A673 (cell line): Measurements from ENCODE around the gene LRRC42. TPM values are rescaled to one million over a fixed set of nuclear protein-coding genes. Genes with fewer than 3 reads are reported as not detected.

Source experiments
- BruUV-seq: library from RNA; stranded (reverse); fragments of 400-500 nt; replicated peaks from 2 replicates; lab custom pipeline; 2021; lab: Mats Ljungman, UMichigan
- CTCF ChIA-PET: fragments of 300-600 bp; sonication (Branson Sonifier 250); formaldehyde crosslinking; loops from one replicate; lab custom pipeline; 2022; ENCODE audit warnings: antibody characterized with exemption; lab: Charles Lee
- POLR2A ChIA-PET: fragments of 300-600 bp; sonication (Branson Sonifier 250); formaldehyde crosslinking; loops from one replicate; lab custom pipeline; 2022; ENCODE audit warnings: antibody characterized with exemption; ENCODE audit not compliant: low non-redundant PET; lab: Charles Lee
- DNase-seq: peaks from one replicate; pipeline ENCODE4 v3.0.0-alpha.2; 2015; ENCODE audit warnings: low spot score
- H3K27ac ChIP-seq: fragments of 200-600 bp; sonication (generic); 2 replicates; pipeline ENCODE4 v1.5.1; 2016; ENCODE audit warnings: mixed run types, low read depth, mild to moderate bottlenecking, mixed read lengths, antibody characterized with exemption, low read length; ENCODE audit not compliant: poor library complexity, severe bottlenecking
- H3K27me3 ChIP-seq: fragments of 200-600 bp; sonication (generic); replicated peaks from 2 replicates; pipeline ENCODE4 v1.6.1; 2017; ENCODE audit warnings: mixed run types, low read depth, mild to moderate bottlenecking, mixed read lengths, antibody characterized with exemption, low read length; ENCODE audit not compliant: insufficient read depth, poor library complexity
- H3K36me3 ChIP-seq: fragments of 200-600 bp; sonication (generic); 2 replicates; pipeline ENCODE4 v1.6.1; 2016; ENCODE audit warnings: mixed run types, mild to moderate bottlenecking, mixed read lengths, antibody characterized with exemption, low read length; ENCODE audit not compliant: insufficient read depth, poor library complexity, severe bottlenecking
- H3K4me1 ChIP-seq: fragments of 200-600 bp; sonication (generic); 2 replicates; pipeline ENCODE4 v1.6.1; 2017; ENCODE audit warnings: mixed run types, mild to moderate bottlenecking, mixed read lengths, antibody characterized with exemption, low read length; ENCODE audit not compliant: insufficient read depth, poor library complexity, severe bottlenecking
- H3K4me3 ChIP-seq: fragments of 200-600 bp; sonication (generic); 2 replicates; pipeline ENCODE4 v1.5.1; 2016; ENCODE audit warnings: low read depth, mixed run types, mild to moderate bottlenecking, mixed read lengths, low read length; ENCODE audit not compliant: poor library complexity, severe bottlenecking
- H3K9me3 ChIP-seq: fragments of 200-600 bp; sonication (generic); 2 replicates; pipeline ENCODE4 v1.6.1; 2016; ENCODE audit warnings: mixed run types, low read depth, mild to moderate bottlenecking, mixed read lengths, antibody characterized with exemption, low read length; ENCODE audit not compliant: poor library complexity, severe bottlenecking
- EZH2 ChIP-seq: fragments of 200-600 bp; sonication (generic); IDR thresholded peaks from 2 replicates; pipeline ENCODE4 v1.6.1; 2017; ENCODE audit warnings: borderline replicate concordance, low read depth, mild to moderate bottlenecking, mixed read lengths, antibody characterized with exemption, low read length; ENCODE audit not compliant: poor library complexity, severe bottlenecking
- intact Hi-C: fragments of 100-400 bp; cut with micrococcal nuclease; formaldehyde crosslinking; loops from one replicate; pipeline ENCODE4 v1.10.0; 2022; ENCODE audit not compliant: unreplicated experiment
- total RNA-seq: library from RNA; stranded (reverse); gene quantifications from 2 replicates; pipeline ENCODE4 v1.2.3, GENCODE V29; 2021
- TF ChIP-seq, protein P1 (sequence below): fragments of 300-800, 200-600 bp; sonication (generic); conservative IDR thresholded peaks from 2 replicates; pipeline ENCODE4 v1.5.1; 2017; ENCODE audit warnings: low read depth, mild to moderate bottlenecking, antibody characterized with exemption, low read length, moderate library complexity, mixed read lengths

LRRC42 gene
- total RNA-seq, 1 experiment from 2014 or later: 25.8 TPM

DNA sequence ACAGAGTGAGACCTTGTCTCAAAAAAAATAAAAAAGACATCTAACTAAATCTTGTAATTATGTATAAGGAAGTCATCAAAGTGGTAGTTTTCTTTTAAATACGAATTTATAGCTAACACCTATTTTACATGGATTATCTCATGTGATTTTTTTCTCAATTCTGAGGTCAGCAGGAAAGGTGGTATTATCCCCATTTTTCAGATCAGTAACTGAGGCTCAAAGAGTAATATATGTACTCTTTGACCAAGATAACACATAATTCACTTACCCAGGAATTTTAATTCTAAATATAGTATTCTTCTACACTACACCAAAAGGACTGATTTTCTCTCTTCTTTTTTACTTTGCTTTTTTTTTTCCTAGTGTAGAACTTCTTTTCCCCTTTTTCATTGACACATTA is 9.7 kb upstream of the LRRC42 start:
- H3K9me3 ChIP-seq: peaks cover 4% of the 10 kb centered on the region
- TF ChIP-seq, protein P1, sequence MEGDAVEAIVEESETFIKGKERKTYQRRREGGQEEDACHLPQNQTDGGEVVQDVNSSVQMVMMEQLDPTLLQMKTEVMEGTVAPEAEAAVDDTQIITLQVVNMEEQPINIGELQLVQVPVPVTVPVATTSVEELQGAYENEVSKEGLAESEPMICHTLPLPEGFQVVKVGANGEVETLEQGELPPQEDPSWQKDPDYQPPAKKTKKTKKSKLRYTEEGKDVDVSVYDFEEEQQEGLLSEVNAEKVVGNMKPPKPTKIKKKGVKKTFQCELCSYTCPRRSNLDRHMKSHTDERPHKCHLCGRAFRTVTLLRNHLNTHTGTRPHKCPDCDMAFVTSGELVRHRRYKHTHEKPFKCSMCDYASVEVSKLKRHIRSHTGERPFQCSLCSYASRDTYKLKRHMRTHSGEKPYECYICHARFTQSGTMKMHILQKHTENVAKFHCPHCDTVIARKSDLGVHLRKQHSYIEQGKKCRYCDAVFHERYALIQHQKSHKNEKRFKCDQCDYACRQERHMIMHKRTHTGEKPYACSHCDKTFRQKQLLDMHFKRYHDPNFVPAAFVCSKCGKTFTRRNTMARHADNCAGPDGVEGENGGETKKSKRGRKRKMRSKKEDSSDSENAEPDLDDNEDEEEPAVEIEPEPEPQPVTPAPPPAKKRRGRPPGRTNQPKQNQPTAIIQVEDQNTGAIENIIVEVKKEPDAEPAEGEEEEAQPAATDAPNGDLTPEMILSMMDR: no peak
- no peak for TF ChIP-seq EZH2
- intact Hi-C loops: no loop called here
- H3K4me3 ChIP-seq: no peak overlapping the region
- no peak for DNase-seq
- H3K27me3 ChIP-seq: no peaks in the 10 kb centered on the region
- ChIA-PET POLR2A (no interaction called here), CTCF (interaction anchor here (0.7 kb wide), 1 partner anchor 10 kb away, joined by 3 read pairs; the partner anchor contains the start of gene LRRC42)
- no peaks in the 10 kb centered on the region for H3K4me1 ChIP-seq
- no TSS peak for BruUV-seq
- H3K27ac ChIP-seq: no peak overlapping the region
- H3K36me3 ChIP-seq: peaks cover 19% of the 10 kb centered on the region

DNA sequence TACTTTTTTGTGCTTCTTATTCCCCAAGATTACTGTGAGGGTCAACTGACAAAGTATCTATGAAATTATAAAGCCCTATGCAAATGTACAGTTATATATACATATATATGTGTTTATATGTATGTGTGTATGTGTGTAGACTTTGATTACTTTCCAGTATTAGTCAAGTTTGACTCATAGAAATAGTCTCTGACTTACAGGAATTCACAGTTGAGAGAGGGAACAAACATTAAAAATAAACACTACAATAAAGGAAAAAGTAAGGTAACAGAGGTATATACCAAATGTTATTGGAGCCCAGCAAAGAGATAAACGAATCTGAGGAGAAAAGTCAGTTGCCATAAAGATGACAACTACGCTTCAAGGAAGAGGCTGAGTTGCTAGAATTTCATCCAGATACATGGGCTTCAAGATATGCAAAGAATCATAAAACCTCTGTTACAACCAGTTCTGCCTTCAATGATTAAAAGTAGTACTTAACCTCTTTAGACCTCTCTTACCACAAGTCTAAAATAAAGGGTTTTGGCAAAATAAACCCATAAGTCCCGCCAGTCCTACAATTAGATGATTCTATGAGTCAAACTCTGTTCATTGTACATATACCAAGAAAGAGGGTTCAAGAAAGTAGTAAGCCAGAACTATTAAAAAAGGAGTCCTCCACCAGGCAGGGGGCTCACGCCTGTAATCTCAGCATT is 7.9 kb upstream of the LRRC42 start:
- ChIA-PET CTCF (no interaction called here), POLR2A (no interaction called here)
- H3K4me1 ChIP-seq: no peaks in the 10 kb centered on the region
- no peak for DNase-seq
- H3K27me3 ChIP-seq: no peaks in the 10 kb centered on the region
- intact Hi-C loops: no loop called here
- H3K36me3 ChIP-seq: peaks cover 16% of the 10 kb centered on the region
- BruUV-seq: no TSS peak
- H3K27ac ChIP-seq: no peak overlapping the region
- TF ChIP-seq EZH2: no peak
- TF ChIP-seq, protein P1: no peak
- H3K4me3 ChIP-seq: no peak overlapping the region
- peaks cover 4% of the 10 kb centered on the region for H3K9me3 ChIP-seq

DNA sequence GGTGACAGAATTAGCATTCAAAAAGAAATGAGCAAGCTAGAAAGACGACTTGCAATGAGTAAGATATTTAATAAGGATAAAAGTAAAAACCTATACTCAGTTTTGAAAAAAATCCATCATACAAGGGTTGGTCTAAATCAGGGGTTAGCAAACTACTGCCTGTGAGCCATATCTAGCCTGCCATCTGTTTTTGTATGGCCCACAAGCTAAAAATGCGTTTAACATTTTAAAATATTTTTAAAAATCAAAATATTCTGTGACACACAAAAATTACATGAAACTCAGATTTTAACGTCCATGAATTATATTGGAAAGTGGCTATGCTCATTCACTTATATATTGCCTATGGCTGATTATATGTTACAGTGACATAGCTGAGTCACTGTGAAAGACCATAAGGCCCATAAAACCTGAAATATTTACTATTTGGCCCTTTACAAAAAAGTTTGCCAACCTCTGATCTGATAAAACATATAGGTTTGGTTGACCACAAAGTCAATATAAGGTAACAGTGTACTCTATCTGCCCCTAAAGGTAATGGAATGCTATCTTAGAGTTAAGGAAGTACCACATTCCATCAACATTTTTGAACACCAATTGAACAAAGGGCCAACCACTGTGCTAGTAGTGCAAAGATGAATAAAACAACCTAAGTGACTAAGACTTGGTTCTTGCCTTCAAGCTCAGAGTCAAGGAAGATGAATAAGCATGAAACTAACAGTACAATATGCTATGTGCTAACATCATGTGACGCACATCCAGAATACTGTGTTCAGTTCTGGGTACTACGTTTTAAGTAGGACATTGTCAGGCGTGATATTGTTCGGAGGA is 3.8 kb upstream of the LRRC42 start:
- no peak overlapping the region for H3K27ac ChIP-seq
- H3K4me3 ChIP-seq: no peak overlapping the region
- no TSS peak for BruUV-seq
- CTCF ChIA-PET: interaction anchor here (0.6 kb wide), 1 partner anchor 465 kb away, joined by 9 read pairs; no protein-coding TSS in a partner anchor
- H3K9me3 ChIP-seq: no peaks in the 10 kb centered on the region
- TF ChIP-seq EZH2: no peak
- TF ChIP-seq, protein P1: no peak
- no peak for DNase-seq
- intact Hi-C loops: no loop called here
- H3K27me3 ChIP-seq: no peaks in the 10 kb centered on the region
- H3K4me1 ChIP-seq: no peaks in the 10 kb centered on the region
- POLR2A ChIA-PET: no interaction called here
- peaks cover 4% of the 10 kb centered on the region for H3K36me3 ChIP-seq
